Keratinocyte (primary cell): ENCODE results near the gene RAI1. TPM values are rescaled to one million over a fixed set of nuclear protein-coding genes. Genes with fewer than 3 reads are reported as not detected.
A peak's percentile ranks its signal among the peaks of the same experiment; 100 is the strongest.

Experiments
- DNase-seq: peaks from one replicate; pipeline ENCODE4 v3.0.0-alpha.2; 2011; ENCODE audit warnings: low read depth, missing footprints, low spot score
- FAIRE-seq: peaks from 2 replicates; lab custom pipeline; 2011; peaks lifted over from hg19 to GRCh38; lab: Jason Lieb, UNC
- H2AFZ ChIP-seq: 2 replicates; pipeline ENCODE4 v1.6.0; 2012; ENCODE audit warnings: low read length, control low read depth, inconsistent platforms; ENCODE audit not compliant: control insufficient read depth
- H3K27ac ChIP-seq: 2 replicates; pipeline ENCODE4 v1.5.1; 2011; ENCODE audit warnings: low read length; ENCODE audit not compliant: control insufficient read depth, insufficient read depth
- H3K27me3 ChIP-seq: 3 replicates; pipeline ENCODE4 v1.6.0; 2011; ENCODE audit warnings: low read length; ENCODE audit not compliant: control insufficient read depth, insufficient read depth; ENCODE audit errors: extremely low read depth
- H3K36me3 ChIP-seq, 2 experiments: 2 replicates in 1 of 2; 3 replicates in 1 of 2; pipeline ENCODE4 v1.5.1; 2011; ENCODE audit warnings: low read length in 2 of 2, mild to moderate bottlenecking in 1 of 2; ENCODE audit not compliant: control insufficient read depth in 2 of 2, insufficient read depth in 2 of 2; ENCODE audit errors: extremely low read depth in 1 of 2
- H3K4me1 ChIP-seq: 3 replicates; pipeline ENCODE4 v1.5.1; 2011; ENCODE audit warnings: low read length; ENCODE audit not compliant: control insufficient read depth, insufficient read depth; ENCODE audit errors: extremely low read depth
- H3K4me2 ChIP-seq: 3 replicates; pipeline ENCODE4 v1.6.0; 2011; ENCODE audit warnings: low read depth, low read length; ENCODE audit not compliant: control insufficient read depth, insufficient read depth; ENCODE audit errors: extremely low read depth
- H3K4me3 ChIP-seq, 3 experiments: fragments of 200-600 bp in 1 of 3; sonication (generic) in 1 of 3; 2 replicates in 2 of 3; 3 replicates in 1 of 3; pipeline ENCODE4 v1.5.1; 2011 to 2016; ENCODE audit warnings: low read length in 3 of 3, mild to moderate bottlenecking in 3 of 3, control low read depth in 2 of 3, inconsistent platforms in 1 of 3, low read depth in 1 of 3, mixed read lengths in 1 of 3, mixed run types in 1 of 3, moderate library complexity in 1 of 3; ENCODE audit not compliant: control insufficient read depth in 2 of 3, insufficient read depth in 2 of 3; ENCODE audit errors: extremely low read depth in 1 of 3
- H3K79me2 ChIP-seq: 2 replicates; pipeline ENCODE4 v1.6.0; 2012; ENCODE audit warnings: low read length; ENCODE audit not compliant: control insufficient read depth, insufficient read depth
- H3K9ac ChIP-seq: 3 replicates; pipeline ENCODE4 v1.6.0; 2011; ENCODE audit warnings: low read length; ENCODE audit not compliant: control insufficient read depth, insufficient read depth; ENCODE audit errors: extremely low read depth
- H3K9me1 ChIP-seq: 3 replicates; pipeline ENCODE4 v1.6.0; 2011; ENCODE audit warnings: low read length; ENCODE audit not compliant: control insufficient read depth, insufficient read depth; ENCODE audit errors: extremely low read depth
- H3K9me3 ChIP-seq: 2 replicates; pipeline ENCODE4 v1.5.1; 2012; ENCODE audit warnings: low read depth, low read length; ENCODE audit not compliant: control insufficient read depth
- H4K20me1 ChIP-seq: 3 replicates; pipeline ENCODE4 v1.6.0; 2011; ENCODE audit warnings: low read length; ENCODE audit not compliant: control insufficient read depth, insufficient read depth; ENCODE audit errors: extremely low read depth
- CTCF ChIP-seq, 3 experiments: IDR thresholded peaks in 1 of 3; conservative IDR thresholded peaks in 1 of 3; optimal IDR thresholded peaks in 1 of 3; 2 replicates in 2 of 3; 3 replicates in 1 of 3; pipeline versions ENCODE3 to v1.5.1; 2011; ENCODE audit warnings: low read length in 3 of 3, mild to moderate bottlenecking in 3 of 3, moderate library complexity in 2 of 3, control low read depth in 1 of 3, inconsistent platforms in 1 of 3; ENCODE audit not compliant: insufficient read depth in 2 of 3; ENCODE audit errors: extremely low read depth in 1 of 3
- EZH2 ChIP-seq: IDR thresholded peaks from one replicate; pipeline ENCODE4 v1.6.1; 2012; ENCODE audit warnings: inconsistent platforms, mild to moderate bottlenecking, low read length, moderate library complexity
- dilution Hi-C: fragments of 300-500 bp; cut with MboI; formaldehyde crosslinking; loops from one replicate; pipeline ENCODE4 v1.7.0; 2020; ENCODE audit warnings: low sequenced_read_pairs; ENCODE audit not compliant: extremely low pct_ligation_motif_present
- polyA plus RNA-seq, 5 experiments: library from polyadenylated mRNA; depleted of rRNA in 3 of 5; stranded (reverse) in 3 of 5; stranded (forward) in 1 of 5; unstranded in 1 of 5; fragments of >200 nt; gene quantifications; 1 replicate in 1 of 5; 2 replicates in 3 of 5; 3 replicates in 1 of 5; pipeline versions ENCODE4 v1.2.1 to v1.2.3, GENCODE V29; 2011 to 2012; ENCODE audit warnings: missing spikeins in 2 of 5, low read depth in 1 of 5, low replicate concordance in 1 of 5

RAI1 gene
- polyA plus RNA-seq, 1 donor (not counting 4 experiments of a cell fraction or from before 2014, with no cell fraction given) = 2.6 TPM

- Histone ChIP-seq H3K9me3 (no peaks in the 10 kb centered on the region), H3K36me3 (peaks cover 3 to 12% of the 10 kb centered on the region in 2 experiments), H2AFZ (no peak overlapping the region), H3K4me1 (peaks cover 13% of the 10 kb centered on the region), H3K27ac (no peak overlapping the region), H3K9ac (no peak overlapping the region), H3K4me2 (no peak overlapping the region), H3K27me3 (no peaks in the 10 kb centered on the region), H3K79me2 (peaks cover 47% of the 10 kb centered on the region), H3K9me1 (no peaks in the 10 kb centered on the region), H4K20me1 (no peaks in the 10 kb centered on the region), H3K4me3 (no peak overlapping the region)
- FAIRE-seq (peak; percentile 17), DNase-seq (no peak)
- TF ChIP-seq CTCF (optimal IDR thresholded peaks at IDR 0.05 in 1 of 3, IDR thresholded peaks at IDR 0.05 in 1 of 3, conservative IDR thresholded peaks at IDR 0.05 in 1 of 3; ENCODE audit: extremely low read depth in 1 of 3, insufficient read depth in 2 of 3, low read length in 3 of 3) (no peak), EZH2 (no peak)
- dilution Hi-C loops = no loop called here
Measured at GRCh38 chr17:17760872-17761550, 79.8 kb downstream of the RAI1 start.

- Histone ChIP-seq H2AFZ (no peak overlapping the region), H3K36me3 (peaks cover 3 to 12% of the 10 kb centered on the region in 2 experiments), H3K79me2 (peaks cover 51% of the 10 kb centered on the region), H3K9me3 (no peaks in the 10 kb centered on the region), H3K27me3 (no peaks in the 10 kb centered on the region), H3K4me2 (no peak overlapping the region), H3K27ac (no peak overlapping the region), H3K9ac (no peak overlapping the region), H3K4me1 (peaks cover 20% of the 10 kb centered on the region), H3K9me1 (no peaks in the 10 kb centered on the region), H3K4me3 (no peak overlapping the region), H4K20me1 (no peaks in the 10 kb centered on the region)
- dilution Hi-C loops = no loop called here
- no peak for DNase-seq
- FAIRE-seq = no peak
- TF ChIP-seq EZH2 = no peak
- TF ChIP-seq CTCF (optimal IDR thresholded peaks at IDR 0.05 in 1 of 3, IDR thresholded peaks at IDR 0.05 in 1 of 3, conservative IDR thresholded peaks at IDR 0.05 in 1 of 3; ENCODE audit: extremely low read depth in 1 of 3, insufficient read depth in 2 of 3, low read length in 3 of 3) = no peak
Measured at GRCh38 chr17:17761894-17762743, 80.9 kb downstream of the RAI1 start.
